SK-N-SH (cell line): ENCODE results near the gene NDUFB8.

Experiments
- CTCF ChIP-seq: fragments of 200-600 bp; sonication (generic); IDR thresholded peaks from 2 replicates; pipeline ENCODE4 v1.6.1; 2017; ENCODE audit warnings: antibody characterized with exemption, mild to moderate bottlenecking, moderate library complexity
- EP300 ChIP-seq, 2 experiments: IDR thresholded peaks; 2 replicates each; pipeline versions ENCODE4 v1.4.0 to v1.6.1; 2012; ENCODE audit warnings: borderline replicate concordance in 1 of 2, low read depth in 1 of 2, low read length in 1 of 2
- GABPA ChIP-seq: IDR thresholded peaks from 2 replicates; pipeline ENCODE4 v1.4.0; 2012; ENCODE audit warnings: low read depth, mild to moderate bottlenecking
- GATA2 ChIP-seq: sonication (generic); formaldehyde crosslinking; IDR thresholded peaks from 2 replicates; pipeline ENCODE4 v1.5.0; 2020; ENCODE audit warnings: mild to moderate bottlenecking, missing genetic modification reagents
- MAX ChIP-seq: IDR thresholded peaks from 2 replicates; pipeline ENCODE4 v1.4.0; 2012; ENCODE audit warnings: low read depth
- MXI1 ChIP-seq: IDR thresholded peaks from 2 replicates; pipeline ENCODE4 v1.6.1; 2012; ENCODE audit warnings: mild to moderate bottlenecking, low read depth, low read length, improper control_type of control experiment
- POLR2AphosphoS5 ChIP-seq: IDR thresholded peaks from 2 replicates; pipeline ENCODE4 v1.6.1; 2012; ENCODE audit warnings: low read depth, low read length
- RAD21 ChIP-seq: IDR thresholded peaks from 2 replicates; pipeline ENCODE4 v1.6.1; 2012; ENCODE audit warnings: mild to moderate bottlenecking, low read length
- RCOR1 ChIP-seq: fragments of 150-350 bp; IDR thresholded peaks from 2 replicates; pipeline ENCODE4 v1.6.1; 2017; ENCODE audit warnings: antibody characterized with exemption, low read length
- TAF1 ChIP-seq: IDR thresholded peaks from 2 replicates; pipeline ENCODE4 v1.6.1; 2012; ENCODE audit warnings: low read depth, mild to moderate bottlenecking, low read length, moderate library complexity, borderline replicate concordance
- TCF12 ChIP-seq: IDR thresholded peaks from 2 replicates; pipeline ENCODE4 v1.4.0; 2012
- USF2 ChIP-seq: fragments of 150-350 bp; IDR thresholded peaks from 2 replicates; pipeline ENCODE4 v1.6.1; 2017; ENCODE audit warnings: antibody characterized with exemption, low read length, low read depth, borderline replicate concordance
- ZBTB33 ChIP-seq: IDR thresholded peaks from 2 replicates; pipeline ENCODE4 v1.4.0; 2012; ENCODE audit warnings: low read depth, borderline replicate concordance

- TF ChIP-seq CTCF (no peak), MXI1 (no peak), EP300 (IDR thresholded peaks at IDR 0.05; ENCODE audit: borderline replicate concordance in 1 of 2, low read depth in 1 of 2, low read length in 1 of 2) (no peak), TCF12 (no peak), GABPA (no peak), RAD21 (no peak), ZBTB33 (no peak), RCOR1 (no peak), TAF1 (no peak), GATA2 (no peak), POLR2AphosphoS5 (no peak), MAX (no peak), USF2 (no peak)
Measured at GRCh38 chr10:100566561-100566960, 36.9 kb upstream of the NDUFB8 start.
